NOMO-1 treated with dmso at 0.1 percent for 144 hours (cell line): ENCODE data around the gene BBOX1.

Experiments used
- DNase-seq: peaks from one replicate; lab custom pipeline; 2025; ENCODE audit not compliant: unreplicated experiment; lab: John Stamatoyannopoulos, UW

Gene BBOX1

DNA sequence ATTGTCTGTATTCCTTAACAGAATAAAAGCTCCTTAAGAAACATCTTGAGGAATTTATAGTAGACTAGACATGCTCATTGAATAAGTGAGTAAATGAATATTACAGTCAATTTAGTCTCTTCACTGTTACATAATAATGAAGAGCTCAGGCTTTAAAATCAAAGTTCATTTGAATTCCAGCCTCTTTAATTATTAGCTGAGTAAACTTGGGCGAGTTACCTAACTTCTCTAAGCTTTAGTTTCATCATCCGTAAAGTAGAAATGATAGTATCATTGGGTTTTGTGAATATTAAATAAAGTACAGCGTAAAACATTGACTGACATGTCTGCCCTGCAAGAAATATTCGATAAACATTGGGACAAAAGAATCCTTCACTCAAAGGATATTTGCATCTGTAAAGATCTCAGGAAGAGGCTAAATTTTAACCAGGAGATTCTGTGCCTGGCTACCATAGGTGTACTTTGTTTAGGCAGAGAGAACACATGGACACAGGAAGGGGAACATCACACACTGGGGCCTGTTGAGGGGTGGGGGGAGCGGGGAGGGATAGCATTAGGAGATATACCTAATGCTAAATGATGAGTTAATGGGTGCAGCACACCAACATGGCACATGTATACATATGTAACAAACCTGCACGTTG lies 15.2 kb upstream of the BBOX1 start:
- DNase-seq, result no peak

DNA sequence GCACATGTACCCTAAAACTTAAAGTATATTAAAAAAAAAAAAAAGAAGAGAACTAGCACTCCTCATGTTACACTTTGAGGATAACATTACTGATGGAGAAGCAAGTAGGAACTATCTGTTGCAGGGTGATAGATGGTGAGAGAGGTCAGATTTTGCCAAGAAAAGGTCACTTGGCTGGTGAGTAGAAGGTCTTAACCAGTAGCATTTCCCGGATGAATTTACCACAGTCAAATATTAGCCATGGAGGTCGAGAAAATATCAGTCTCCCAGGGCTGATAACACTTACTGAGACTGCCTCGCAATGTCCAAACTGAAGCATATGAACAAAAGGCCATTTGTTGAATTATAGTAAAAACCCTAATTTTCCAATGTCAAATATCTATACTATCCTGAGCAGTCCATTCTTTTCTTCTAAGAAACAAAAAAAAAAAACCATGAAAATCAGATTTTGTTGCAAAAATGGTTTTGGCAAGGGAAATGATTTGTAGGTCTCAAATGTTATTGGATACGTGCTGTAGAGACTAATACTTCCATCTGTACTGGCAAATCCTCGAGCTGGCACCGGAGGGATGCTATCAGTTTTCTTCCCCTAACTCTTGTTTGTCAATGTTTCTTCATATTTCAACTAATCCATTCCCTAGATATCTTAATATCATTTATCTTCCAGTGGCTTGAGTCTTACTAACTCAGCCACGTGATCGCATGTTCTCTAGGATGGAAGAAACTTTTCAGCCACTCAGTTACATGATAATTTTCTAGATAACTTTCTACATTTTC lies 14.5 kb upstream of the BBOX1 start:
- DNase-seq, result no peak

DNA sequence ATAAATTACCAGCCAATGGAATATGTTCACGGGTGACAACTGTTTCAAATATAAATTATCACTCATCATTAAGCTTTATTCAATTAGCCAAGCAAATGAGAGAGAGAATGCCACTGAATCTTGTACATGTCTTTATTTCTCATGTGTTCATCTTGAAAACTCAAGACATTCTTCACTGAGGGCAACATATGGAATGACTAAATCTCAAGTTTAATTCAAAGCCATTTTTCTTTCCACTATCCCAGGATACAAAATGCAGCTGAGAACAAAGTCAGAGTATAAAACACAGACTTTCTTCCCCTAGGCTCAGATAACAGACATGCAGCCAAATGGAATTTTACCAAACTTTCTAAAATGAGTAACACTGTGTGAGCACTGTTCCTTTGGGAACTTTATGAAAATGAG lies 12.1 kb upstream of the BBOX1 start:
- DNase-seq, result no peak

DNA sequence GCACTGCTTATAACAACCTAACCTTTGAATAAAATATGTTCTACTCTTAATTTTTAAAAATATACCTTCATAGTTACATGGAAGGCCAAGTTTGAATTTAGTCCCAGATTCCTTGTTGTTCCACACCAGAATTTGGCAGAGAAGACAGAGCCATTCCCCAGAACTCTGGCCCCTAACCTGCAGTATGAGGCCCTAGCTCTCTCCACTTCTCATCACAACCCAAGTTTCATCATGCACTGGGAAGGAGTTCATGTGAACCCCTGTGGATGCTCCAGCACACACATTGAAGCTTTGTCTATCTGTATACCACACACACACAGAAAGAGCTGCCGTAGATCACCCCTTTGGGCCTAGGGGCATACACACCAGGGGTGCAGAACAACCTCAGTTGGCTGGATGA lies 10.6 kb upstream of the BBOX1 start:
- DNase-seq, result no peak

- no peak for DNase-seq
Measured at GRCh38 chr11:27031754-27032153, 8.9 kb upstream of the BBOX1 start.

GRCh38 chr11:27039873-27040272 lies 742 bp upstream of the BBOX1 start:
- no peak for DNase-seq

DNA sequence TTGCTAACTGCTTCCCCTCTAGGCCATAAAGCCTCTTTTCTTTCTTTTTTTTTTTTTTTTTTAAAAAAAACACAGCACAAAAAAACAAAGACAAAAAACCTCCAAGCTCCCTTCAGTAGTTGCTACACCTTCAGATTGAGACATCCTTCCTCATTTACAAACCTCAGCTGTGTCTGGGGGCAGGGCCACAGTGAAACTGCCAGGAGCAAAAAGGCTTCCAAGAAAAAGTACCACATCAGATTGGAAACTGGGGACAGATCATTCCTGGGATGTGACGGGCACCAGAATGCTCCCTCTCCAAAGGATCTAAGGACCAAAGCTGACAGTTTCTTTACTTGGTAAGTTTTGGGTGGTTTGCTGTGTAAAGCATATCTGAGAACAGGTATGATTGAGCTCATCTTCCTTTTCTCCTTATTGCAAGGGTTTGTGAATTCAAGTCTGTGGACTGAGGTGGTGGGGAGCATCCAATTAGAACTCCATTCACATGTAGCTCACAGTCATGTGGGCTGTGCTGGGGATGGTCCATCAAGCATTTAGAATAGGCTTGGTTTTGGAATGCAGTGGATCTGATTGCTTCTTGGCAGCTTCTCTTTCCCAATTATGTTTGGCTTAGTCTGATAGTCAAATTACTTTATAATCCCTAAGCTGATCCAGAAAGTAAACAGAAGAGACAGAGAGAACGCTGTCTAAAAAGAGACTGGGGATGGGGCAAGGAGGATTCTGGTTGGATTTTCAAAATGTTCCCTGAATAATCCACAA lies 705 bp downstream of the BBOX1 start:
- DNase-seq, result peak; percentile 53

DNA sequence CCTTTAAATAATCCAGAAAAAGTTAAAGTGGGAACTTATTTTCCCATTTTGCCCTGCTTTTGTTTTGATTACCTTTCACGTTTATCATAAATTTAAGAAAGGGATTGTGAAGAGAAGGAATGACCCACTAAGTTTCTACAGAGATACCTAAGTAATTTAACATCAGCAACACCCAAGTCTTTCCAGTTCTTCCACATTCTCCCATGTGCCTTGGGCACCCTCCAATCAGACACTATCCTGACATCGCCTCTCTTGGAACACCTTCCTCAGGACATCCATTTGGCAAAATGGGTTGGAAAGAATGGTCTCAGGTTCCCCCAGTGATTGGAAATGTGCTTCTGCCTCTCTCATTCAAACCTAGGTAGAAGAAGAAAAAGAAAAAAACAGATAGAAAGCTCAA lies 6.3 kb downstream of the BBOX1 start:
- no peak for DNase-seq

DNA sequence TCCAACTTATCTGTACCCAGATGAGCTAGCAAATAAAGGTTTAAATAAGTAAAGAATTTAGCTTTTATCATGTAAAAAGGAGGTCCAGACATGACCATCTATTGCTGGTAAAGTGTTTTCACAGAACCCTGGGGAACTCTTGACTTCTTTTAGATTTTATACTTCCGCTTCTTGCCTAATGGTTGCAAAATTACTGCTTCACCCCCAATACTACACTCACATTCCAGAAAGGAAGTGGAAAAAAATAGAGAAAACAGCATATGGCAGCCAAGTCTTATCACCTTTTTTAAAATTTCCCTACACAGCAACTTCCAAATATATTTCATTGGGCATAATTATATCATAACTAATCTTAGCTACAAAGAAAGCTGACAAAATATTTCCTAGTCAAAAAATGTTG lies 12.1 kb downstream of the BBOX1 start:
- DNase-seq, result no peak

DNA sequence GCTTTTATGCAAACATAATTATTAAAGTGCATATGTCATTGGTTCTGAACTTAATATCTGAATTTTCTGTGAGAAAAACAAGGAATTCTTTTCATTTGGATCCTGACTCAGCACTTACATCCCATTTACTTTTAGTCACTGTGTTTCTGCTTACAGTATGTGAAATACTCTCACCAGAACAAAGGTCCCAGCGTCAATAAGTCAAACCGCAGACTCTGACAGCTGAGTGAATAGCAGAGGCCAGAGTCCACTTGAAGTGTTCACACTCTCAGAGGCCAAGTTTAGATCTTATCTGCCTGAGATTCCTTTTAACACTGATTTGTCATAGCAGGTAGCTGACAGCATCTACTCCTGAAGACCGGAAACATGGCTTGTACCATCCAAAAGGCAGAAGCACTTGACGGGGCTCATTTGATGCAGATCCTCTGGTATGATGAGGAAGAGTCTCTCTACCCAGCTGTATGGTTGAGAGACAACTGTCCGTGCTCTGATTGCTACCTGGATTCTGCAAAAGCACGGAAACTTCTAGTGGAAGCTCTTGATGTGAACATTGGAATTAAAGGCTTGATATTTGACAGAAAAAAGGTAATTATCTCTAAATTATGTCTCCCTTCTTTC lies 14.6 kb downstream of the BBOX1 start:
- DNase-seq, result no peak

- no peak for DNase-seq
Measured at GRCh38 chr11:27057091-27057780, 16.6 kb downstream of the BBOX1 start.

GRCh38 chr11:27058456-27058855 lies 17.8 kb downstream of the BBOX1 start:
- no peak for DNase-seq

GRCh38 chr11:27059431-27059830 lies 18.8 kb downstream of the BBOX1 start:
- DNase-seq, result no peak

GRCh38 chr11:27060816-27061460 lies 20.3 kb downstream of the BBOX1 start:
- DNase-seq, result no peak

DNA sequence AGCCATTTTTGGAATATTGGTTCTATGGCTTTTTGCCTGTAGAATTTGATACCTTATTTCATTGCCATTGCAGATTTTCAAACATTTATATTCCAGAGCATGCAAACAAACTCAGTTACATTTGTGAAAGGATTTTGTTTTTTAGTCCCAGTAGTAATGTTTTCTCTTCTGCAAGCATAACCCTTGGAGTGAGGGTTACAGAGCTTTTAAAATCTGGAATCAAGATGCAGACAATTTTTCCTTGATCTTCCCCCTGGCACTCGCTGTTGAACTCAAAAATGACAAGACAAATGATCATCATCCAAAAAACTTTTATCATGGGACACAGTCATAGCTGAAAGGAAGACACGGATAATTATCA lies 20.8 kb downstream of the BBOX1 start:
- no peak for DNase-seq

DNA sequence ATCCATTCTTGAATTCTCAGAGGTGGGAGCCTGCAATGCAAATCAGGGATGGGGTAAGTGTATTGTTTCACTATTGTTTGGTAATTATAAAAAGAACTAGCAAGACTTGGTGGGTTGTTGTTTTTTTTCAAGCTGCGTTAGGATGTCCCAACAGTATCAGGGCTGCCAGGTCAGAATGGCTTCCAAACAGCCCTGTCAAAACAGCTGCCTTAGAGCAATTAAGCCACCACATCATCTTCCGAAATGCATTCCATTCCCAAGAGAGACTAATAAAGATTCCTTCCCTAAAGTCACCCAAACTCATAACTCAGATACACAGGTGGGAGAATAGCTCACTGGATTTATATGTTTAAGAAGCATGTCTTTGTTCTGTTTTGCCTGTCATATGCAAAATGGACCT lies 23.5 kb downstream of the BBOX1 start:
- DNase-seq, result no peak

DNA sequence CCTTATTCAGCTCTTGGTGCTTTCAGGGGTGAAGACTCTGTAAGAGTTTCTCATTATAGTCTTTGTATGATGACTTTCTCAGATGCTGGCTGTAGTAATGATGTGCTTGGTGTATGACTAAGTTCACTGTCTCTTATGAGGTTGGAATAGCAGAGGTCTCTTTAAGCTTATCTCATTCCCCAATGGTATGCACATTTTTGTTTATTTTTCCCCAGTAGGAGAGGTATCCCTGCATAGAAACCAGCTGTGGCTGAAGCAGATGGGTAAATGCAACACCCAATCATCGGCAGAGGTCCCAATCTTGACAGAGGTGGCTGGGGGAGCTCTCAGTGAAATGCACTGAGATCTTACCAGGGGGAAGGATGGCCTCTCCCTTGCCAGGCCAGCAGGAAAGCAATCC lies 34.6 kb downstream of the BBOX1 start:
- DNase-seq, result no peak

DNA sequence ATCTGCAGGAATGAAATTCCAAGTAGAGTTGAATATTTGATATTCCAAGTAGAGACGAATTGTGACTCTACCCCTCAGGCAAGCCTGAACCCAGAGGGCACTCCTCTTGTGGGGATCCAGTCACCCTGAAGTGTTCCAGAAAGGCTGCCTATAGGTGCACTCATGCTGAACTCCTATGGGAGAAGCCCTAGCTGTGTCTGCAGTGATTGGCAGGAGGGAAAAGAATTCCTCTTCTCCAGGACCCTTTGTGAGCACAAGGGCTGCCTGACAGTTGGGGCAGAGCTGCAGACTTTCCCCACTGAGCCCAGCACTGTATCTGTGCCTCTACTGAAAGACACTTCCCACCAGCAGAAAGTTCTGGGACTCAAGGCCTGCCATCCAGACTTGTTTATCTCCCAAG lies 35.0 kb downstream of the BBOX1 start:
- DNase-seq, result no peak

DNA sequence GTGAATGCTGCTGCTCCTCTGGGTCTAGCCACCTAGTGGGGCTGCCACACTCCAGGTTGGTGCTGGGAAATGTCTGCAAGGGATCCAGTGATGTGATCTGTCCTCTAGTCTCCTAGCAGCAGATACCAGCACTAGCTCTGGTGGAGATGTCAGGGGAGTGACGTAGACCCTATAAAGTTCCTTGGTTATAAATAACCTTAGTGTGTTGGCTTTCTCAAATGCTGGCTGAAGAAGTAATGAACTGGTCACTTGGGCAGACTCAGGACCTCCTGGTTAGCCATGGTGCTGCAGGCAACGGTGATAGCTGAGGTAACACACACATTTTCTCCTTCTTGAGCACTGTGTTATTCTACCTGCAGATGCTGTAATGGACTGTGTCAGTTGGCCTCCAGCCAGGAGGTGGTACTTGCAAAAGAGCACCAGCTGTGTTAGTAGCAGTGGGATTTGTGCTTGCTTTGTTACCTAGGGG lies 35.5 kb downstream of the BBOX1 start:
- no peak for DNase-seq

DNA sequence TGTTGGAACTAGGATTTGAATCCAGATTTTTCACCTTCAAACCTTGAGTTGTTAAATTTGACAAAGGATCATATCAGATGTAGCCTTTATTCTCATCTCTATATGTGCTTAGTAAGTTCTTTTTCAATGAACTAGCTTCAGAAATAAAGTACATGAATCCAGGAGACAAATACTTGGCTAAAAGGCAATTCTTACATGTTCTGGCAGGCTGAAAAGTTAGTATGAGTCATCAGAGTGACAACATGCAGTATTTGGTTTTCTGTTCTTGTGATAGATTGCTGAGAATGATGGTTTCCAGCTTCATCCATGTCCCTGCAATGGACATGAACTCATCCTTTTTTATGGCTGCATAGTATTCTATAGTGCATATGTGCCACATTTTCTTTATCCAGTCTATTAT lies 40.4 kb downstream of the BBOX1 start:
- DNase-seq, result no peak

DNA sequence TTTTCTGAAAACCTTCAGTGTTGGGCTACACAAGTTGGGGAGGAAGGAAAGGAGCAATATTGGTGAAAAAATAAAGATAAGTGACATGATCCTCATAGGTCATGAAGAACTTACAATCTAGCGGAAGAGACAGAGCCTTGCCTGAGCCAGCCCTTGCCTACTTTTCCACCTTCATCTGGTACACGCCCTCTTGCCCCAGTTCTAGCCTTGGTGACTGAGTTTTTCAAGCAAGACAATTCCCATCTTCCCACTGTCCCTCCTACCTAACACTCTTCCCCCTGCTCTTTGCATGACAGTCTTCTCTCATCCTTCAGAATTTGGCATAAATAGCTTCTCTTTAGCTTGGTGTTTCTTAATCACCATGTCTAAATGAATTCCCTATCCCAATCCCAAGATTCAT lies 42.6 kb downstream of the BBOX1 start:
- no peak for DNase-seq
